GM18858 (cell line): ENCODE measurements around the gene ASPG.
"Not testable (repeated sequence)": the region's sequence is repeated elsewhere in the genome, so short reads cannot be mapped to it uniquely, and the experiment has no call there.

ENCODE experiments used
- ATAC-seq: cut with Tn5 transposase; IDR thresholded peaks from one replicate; pipeline ENCODE4 v1.9.1; 2021; ENCODE audit not compliant: unreplicated experiment

ASPG gene

DNA sequence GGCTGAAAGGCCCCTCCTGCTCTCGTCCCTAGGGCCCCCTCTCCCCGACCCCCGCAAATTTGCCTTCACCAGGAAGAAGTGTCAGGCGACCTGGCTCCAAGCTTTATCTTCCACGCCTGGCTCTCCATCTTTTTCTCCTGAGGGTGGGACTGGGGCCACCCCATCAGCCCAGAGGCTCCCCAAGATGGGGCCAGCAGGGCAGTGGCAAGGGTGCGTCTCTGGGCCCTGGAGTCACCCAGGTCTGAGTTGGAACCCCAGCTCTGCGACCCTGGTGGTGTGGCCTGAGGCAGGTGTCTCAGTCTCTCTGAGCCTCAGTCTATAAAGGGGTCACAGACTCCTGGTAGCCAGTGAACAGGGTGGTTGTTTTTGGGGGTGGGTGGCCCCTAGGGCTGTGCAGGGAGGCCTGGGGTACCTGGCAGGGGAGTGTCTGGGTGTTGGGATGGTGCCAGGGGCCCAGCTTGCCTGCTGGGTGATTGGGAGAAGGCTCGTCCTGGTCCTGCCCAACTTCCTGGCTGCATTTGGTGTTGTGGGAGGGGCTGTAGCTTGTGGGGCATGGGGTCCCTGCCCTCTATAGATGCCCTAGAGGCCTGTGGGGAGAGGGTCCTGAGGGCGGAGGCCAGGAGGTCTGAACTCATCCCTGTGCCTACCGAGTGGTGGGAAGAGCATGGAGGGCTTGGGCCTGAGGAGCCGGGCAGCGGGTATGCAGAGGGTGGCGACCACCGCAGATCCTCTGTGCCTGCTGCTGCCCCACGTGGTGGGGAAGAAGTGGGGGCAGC lies 60.5 kb downstream of the ASPG start:
- no peak for ATAC-seq

DNA sequence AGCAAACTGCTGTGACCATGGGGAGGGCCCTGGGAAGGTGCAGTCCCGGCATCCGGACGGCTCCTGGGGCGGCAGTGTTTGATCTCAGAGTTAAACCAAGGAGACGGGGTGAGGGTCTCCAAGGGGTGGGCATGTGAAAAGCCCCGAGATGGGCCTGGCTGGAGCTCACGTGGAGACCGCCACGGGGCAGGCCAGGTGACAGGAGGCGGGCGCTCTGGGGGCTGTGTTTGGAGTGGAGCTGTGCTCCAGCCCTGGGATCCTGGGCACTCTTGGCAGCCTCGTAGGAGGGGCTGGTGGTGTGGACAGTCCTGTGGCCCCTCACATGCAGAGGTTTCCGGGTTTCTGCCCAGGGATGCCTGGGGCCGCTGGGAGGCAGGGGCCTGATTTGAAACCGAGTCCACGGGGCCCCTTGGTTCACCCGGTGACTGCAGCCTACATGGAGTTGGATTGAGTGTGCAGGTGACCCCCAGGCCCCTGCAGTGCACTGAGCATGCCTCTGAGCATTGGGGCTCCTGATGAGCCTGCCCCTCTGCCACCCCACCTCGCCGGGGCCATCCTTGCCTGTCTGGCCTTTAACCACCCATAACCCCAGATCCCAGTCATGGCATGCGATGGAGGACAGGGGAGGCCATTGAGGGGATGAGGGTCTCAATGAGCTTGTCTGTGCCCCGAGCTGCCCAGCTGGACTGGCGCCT lies 61.3 kb downstream of the ASPG start:
- ATAC-seq: no peak

DNA sequence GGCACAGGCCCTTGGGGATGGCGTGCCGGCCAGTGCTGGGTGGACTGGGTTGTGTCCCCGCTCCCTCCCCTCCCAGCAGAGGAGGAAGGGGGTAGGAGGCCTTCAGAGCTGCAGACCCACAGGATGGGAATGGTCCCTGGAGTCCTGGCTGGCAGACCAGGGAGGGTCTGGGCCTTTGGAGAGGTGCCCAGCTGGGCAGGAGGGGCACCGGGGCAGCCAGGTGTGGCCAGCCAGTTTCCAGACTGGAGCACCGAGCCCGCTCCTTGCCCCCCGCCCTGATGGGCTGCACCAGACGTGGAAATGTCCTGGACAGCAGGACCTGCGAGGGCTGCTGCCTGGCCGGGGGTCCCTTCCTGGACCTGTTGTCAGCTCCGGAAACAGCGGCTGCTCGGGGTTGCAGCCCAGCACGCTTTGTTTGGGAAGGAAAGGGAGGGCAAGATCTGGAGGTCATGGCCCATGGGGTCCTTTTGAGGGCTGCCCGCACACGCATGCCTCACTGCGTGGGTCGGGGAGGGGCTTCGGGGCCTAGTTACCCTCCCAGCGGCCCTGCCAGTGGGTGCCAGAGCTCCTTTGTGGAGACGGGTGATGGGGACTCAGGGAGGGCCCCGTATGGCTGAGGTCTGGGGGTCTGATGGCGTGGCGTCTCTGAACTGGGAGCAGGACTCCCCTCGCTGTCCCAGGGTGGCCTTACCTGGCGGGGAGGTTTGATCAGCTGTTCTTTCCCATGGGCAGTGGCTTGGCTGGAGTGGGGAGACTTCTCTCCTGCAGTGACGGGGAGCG lies 62.0 kb downstream of the ASPG start:
- no peak for ATAC-seq

DNA sequence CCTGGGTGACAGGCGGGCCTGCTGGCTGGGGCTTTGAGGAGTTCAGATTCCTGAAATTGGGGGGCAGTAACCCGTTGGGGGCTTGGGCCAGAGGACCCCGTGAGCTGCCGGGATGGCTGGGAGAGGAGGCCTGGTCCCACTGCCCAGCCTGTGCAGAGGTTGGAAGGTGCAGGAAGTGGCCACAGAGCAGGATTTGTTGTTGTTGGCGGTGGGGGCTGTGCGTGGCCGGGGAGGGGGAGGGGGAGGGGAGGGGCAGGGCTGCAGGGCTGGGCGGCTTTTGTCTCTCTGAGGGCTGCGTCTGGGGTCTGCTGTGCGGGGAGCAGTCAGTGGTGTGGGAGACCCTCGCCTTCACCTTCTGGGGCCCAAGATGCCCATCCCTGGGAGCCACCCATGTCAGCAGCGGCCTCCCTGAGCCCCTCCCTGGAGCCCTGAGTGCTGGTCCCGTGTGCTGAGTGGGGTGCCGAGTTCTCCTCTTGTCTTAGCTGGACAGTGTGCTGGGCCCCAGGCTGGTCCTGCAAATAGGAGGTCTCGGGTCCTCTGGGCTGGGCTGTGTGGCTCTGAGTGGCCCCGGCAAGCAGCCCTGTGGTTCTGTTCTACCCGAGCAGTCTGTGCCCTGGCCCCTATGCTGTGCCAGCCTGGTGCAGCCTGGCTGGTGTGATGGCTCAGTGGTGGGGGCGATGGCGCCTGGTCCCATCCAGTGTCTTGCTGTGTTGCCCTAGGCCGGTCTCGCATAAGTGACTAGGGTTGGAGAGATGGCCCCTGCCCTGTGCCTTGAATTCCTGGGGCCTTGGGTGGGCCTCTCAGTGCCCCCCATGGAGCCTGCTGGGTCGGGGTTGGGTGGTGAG lies 63.2 kb downstream of the ASPG start:
- ATAC-seq: no peak

DNA sequence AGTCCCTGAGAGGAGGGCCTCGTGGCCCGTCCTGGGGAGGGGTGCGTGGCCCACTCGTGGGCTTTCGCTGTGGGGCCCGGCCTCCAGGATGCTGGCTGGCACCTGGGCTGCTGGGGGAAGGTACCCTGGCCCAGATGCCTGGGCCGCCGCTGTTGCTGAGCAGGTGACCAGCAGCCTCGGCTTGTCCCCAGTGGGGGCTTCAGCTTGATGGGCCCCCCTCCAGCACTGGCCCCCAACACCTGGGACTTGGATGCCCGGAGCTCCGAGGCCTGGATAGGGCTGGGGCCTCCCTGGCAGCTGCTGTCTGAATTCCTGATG lies 63.7 kb downstream of the ASPG start:
- ATAC-seq: no peak

DNA sequence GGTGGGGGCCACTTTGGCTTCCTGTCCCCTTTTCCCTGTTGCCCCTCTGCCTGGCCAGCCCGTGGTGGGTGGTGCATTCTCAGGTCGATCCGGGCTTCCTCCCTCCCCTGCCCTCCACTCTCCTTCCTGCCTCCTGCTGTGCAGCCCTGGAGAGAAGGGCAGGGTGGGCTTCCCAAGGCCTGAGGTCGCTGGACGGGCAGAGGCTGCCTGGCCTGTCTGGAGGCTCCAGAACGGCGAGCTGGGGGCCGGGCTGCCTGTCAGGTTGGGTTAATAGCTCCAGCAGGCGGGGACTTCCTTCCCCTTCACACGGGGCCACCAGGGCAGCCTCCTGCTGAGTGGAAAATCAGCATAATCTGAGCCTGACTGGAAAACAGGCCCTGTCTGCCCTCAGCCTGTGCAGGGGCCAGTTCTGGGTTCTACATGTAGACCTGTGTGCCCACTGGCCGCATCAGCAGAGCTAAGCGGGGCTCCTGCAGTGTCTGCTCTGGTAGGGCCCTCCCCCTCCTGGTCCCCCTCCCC lies 64.2 kb downstream of the ASPG start:
- ATAC-seq: no peak

DNA sequence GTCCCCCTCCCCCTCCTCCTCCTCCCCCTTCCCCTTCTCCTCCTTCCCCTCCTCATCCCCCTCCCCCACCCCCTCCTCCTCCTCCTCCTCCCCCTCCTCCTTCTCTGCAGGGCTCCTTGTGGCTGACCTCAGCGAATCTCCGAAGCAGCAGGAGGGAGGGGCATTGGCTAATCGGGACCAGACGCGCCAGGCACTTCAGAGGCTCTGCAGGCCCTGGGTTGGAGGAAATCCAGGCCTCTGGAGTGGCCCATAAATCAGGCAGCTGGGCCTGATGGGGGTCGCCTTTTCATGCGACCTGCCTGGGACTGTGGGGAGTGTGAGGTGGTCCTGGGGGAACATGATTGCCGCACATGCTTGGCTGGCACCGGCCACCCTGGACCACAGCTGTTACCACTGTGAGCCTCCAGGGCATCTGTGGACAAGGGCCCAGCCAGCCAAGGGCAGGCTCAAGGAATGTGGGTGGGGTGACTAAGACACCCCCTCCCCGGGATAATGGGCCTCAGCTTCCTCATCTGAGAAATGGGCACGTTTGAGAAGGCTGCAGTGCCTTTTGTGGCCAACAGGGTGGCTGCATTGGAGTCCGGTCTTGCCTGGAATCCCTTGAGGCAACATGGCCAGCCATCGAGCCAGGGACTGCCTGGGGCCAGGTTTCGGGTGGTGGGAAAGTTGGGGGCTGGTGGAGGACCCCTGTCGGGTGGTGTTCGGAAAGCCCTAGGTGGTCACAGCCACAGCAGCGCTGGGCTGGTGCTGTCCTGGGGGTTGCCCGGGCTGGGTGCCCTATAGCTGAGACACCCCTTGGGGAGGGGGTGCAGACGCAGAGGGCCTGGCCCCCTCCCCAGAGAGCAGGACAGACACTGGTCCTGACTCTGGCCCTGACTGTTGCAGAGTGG lies 64.9 kb downstream of the ASPG start:
- ATAC-seq: no peak

DNA sequence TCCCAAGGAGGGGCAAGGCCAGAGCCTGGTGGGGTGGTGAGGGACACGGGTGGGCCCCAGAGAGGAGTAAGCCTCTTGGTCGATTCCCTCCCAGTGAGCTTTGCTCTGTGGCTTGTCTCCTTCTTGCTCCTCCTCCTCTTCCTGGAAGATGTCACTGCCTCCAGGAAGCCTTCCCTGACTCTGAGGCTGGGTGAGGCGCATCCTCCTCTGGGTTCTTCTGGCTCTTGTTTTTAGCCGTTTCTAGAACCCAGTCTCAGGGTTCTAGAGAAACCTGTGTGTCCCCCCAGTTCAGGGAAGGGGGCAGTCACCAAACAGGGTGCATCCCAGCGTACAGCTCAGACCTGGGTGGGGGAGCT lies 65.5 kb downstream of the ASPG start:
- no peak for ATAC-seq

DNA sequence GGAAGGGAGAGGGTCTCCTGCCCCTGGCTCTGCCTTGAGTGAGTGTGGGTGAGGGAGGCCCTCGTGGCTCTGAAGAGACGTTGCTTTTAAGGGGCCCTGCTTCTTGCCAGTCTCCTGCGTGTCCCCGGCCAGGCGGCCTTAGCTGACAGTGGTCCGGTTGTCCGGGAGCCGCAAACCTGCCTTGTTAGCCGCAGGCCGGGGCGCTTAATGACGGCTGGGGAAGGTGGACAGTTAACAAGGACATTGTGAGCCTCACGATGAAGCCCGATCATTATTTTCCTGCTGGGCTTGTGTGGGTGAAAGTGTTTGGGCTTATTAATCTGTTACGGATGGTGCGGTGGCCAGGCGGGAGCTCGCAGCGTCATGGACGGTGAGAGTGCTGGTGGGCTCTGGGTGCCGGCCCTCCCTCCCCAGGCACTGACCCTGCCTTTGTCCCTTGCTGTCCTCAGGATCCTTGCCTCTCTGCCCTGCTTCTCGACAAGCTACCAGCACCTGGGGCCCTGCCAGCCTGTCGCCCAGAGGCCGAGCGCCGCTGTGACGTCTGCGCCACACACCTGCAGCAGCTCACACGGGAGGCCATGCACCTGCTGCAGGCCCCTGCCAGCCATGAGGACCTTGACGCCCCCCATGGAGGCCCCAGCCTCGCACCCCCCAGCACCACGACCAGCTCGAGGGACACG lies 66.2 kb downstream of the ASPG start:
- ATAC-seq: no peak

DNA sequence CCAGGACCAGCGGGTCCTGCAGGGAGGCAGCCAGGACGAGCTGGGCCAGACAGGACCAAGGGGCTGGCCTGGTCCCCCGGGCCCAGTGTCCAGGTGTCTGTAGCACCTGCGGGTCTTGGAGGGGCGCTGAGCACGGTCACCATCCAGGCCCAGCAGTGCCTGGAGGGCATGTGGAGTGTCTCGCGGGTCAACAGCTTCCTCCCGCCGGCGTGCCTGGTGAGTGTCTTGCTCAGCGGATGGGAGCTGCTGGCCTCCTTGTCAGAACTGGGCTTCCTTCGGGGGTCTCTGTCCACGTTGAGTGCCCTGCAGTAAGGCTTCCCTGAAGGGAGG lies 66.7 kb downstream of the ASPG start:
- ATAC-seq: no peak

DNA sequence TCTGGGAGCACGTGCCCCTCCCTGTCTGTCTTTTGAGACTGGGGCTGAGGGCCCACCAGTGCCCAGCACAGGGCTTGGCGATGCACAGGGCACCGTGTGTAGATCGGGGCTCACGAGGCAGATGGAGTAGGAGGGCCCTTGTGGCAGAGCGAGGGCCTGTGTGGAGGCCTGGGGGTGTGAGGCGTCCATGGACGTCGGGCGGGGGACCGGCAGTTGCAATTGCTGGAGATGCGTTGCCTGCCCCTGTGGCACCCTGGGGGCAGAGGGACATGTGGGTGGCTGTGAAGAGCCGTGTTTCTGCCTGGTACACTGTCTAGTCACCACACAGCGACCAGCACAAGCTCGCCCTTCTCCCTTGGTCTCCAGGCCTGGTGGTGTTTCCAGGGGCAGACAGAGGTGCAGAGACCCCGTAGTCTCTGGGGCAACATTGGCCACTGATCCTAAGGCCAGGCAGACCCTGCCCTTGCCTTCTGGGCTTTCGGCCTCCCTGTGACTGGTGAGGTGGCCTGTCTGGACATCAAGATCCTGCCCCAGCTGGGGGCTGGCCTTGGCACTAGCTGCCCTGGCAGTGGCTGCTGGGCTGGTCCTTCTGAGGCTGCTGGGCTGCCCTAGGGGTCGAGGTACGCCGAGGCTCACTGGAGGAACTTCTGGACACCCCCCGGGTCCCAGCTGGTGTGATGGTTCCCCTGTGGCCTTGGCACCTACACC lies 67.3 kb downstream of the ASPG start:
- no peak for ATAC-seq

DNA sequence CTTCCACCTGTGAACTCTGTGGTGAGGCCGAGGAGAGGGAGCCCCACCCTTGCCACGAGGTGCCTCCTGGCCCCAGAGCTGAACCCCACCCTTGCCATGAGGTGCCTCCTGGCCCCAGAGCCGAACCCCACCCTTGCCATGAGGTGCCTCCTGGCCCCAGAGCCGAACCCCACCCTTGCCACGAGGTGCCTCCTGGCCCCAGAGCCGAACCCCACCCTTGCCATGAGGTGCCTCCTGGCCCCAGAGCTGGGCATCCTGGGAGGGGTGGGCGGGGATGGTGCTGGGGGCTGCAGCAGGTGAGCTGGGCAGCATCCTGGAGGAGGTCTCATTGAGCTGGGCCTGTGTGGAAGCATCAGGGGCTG lies 67.9 kb downstream of the ASPG start:
- ATAC-seq: not testable (repeated sequence)

DNA sequence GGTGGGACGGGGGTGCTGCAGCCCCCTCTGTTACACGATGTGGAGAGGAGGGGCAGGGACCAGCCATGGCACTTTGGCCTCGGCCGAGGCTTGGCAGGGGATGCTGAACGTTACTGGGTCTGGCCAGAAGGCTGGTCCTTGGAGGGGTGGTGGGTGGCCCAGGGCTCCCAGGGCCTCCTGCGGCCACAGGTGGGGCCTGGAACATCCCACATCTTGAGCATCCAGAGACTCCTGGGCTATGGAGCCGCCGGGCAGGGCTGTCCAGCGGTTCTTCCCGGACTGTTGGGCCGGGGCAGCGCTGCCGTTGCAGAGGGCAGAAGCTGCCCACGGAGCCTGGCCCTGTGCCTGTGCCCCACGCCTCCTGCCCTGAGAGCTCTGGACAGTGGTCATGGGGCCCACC lies 68.7 kb downstream of the ASPG start:
- ATAC-seq: no peak

DNA sequence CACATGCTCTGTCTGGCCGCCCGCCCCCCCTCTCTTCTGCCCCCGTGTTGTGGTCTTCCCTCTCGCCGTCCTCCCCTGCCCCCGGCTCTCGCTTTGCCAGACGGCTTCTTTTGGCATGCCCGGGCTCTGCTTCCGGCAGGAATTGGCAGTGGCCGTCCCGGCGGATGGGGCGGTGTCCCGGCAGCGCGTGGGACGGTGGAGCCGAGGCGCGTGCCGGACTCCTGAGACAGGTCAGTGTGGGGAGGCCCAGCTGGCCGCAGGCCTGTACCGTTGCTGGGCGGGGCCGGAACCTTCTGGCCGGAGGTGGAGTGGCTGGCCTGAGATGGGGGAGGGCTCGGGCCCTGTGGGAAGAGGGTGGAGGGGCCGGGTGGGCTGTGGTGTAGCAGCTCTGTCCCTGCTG lies 70.0 kb downstream of the ASPG start:
- ATAC-seq: no peak

DNA sequence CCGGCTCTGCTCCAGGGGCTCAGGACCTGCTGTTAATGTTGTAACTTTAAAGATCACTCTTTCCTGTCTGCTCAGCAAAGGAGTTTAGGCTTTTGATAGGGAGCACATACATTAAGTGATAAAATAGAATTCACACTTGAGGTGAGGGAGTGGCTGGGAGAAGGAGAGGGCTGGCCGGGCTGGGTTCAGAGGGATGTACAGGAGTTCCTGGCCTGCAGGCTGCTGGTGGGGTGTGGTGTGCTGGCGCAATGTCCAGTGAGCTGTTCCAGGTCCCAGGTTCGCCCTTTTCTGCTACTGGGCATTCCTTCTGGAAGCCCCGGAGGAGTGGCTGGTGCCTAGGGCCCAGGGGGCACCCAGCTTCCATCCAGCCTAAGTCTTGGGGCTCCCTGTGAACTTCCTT lies 70.6 kb downstream of the ASPG start:
- ATAC-seq: no peak

DNA sequence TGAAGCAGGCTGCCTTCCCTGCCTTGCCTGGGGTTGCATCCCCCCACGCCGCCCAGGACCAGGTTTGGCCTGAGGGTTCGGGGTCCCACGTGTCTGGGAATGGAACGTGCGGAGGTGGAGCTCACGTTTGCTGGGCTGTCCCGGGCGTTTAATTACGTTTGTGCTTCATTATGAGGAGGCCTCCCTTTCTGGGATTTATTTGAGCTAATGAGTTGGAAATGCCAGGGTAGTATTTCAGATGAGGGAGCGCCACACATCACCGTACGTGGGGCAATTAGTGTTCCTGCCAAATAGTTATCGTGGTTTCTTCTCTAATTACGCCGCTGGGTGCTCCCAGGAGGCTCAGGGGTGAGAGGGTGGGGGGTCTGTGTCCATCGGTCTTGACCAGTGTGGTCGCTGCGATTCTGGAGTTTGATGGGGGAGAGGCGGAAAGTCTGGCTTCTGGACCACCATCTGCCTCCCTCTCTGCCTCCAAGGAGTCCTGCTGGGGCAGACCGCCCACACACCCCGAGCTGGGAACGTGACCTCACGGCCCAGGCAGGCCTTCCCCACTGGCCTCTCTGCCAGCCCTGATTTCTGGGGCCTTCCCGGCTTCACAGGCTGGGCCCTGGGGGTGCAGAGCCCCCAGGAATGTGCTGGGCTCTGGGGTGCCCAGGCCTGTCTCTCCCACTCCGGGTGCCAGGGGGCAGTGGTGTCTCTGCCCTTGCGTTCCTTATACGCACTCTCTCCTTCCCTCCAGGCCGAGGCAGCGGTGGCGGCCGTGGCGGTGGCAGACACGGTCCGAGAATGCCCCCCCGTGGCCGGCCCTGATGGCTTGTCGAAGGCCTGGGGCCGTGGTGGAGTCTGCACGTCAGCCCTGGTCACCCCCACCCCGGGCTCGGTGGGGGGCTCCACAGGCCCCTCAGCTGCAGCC lies 71.8 kb downstream of the ASPG start:
- ATAC-seq: no peak

DNA sequence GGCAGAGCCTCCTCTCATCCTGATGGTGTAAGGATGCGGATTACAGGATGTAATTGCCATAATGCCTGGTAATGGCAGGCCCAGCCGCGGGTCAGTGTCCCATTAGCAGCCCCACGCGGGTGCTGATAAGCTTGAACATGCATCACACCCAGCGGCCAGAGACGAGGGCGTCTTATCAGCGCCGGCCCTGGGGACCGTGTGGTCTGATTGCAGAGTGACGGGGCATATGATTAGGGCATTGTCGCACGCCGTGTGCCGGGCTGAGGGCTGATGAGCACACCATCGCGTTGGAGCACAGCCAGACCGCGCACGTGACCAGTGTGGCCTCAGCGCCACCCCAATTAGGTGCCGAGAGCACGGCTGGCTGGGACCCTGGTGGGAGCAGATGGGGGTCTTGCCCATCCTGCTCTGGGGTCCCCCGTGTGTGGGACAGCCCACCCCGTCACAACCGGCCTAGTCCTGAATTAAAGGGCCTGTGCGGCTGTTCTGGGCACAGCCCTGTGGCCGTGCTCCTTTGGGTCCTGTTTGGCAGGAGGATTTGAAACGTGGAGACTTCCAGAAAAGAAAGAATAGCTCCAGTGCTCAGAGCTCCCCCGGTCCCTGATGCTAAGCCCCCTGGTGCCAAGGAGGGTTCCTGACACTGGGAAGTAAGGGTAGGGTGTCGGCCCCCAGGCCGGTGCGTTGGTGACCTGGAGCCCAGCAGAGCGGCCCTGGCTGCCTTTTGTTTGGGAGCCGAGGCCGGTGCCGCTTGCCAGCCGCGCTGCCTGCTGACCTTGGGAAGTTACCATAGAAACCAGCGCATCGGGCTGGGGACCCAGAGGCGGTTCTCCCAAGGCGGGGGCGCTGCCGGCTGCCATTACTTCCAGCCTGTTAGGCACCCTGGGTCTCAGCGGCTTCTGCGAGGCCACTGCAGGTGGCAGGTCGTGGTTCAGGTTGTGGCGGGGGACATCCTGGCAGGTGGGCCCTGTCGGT lies 73.6 kb downstream of the ASPG start:
- ATAC-seq: no peak
